Upper lobe of right lung (tissue), 1 donor: ENCODE data around the gene ASTN2. TPM values are rescaled to one million over a fixed set of nuclear protein-coding genes. Genes with fewer than 3 reads are reported as not detected.
A peak's percentile ranks its signal among the peaks of the same experiment; 100 is the strongest.
"Not testable (repeated sequence)": the region's sequence is repeated elsewhere in the genome, so short reads cannot be mapped to it uniquely, and the experiment has no call there.

Experiments used
- ATAC-seq: fragments of 200-7000 bp; cut with Tn5 transposase; one replicate; pipeline ENCODE4 v1.9.1; 2020; ENCODE audit warnings: mild to moderate bottlenecking, moderate library complexity
- DNase-seq: peaks from one replicate; pipeline ENCODE4 v3.0.0-alpha.2; 2020
- H3K27ac ChIP-seq: fragments of 200-600 bp; one replicate; pipeline ENCODE4 v1.8.0; 2022
- H3K27me3 ChIP-seq: fragments of 200-600 bp; one replicate; pipeline ENCODE4 v1.8.0; 2022; ENCODE audit warnings: mild to moderate bottlenecking
- H3K36me3 ChIP-seq: fragments of 200-600 bp; one replicate; pipeline ENCODE4 v1.8.0; 2022
- H3K4me1 ChIP-seq: fragments of 200-600 bp; one replicate; pipeline ENCODE4 v1.8.0; 2022
- H3K4me3 ChIP-seq: fragments of 200-600 bp; one replicate; pipeline ENCODE4 v1.8.0; 2022; ENCODE audit warnings: mild to moderate bottlenecking
- H3K9me3 ChIP-seq: fragments of 200-600 bp; one replicate; pipeline ENCODE4 v1.8.0; 2022
- CTCF ChIP-seq: fragments of 200-600 bp; IDR thresholded peaks from one replicate; pipeline ENCODE4 v1.8.0; 2022; ENCODE audit warnings: antibody characterized with exemption
- intact Hi-C: fragments of 100-400 bp; cut with DNase I; formaldehyde crosslinking; loops from one replicate; pipeline ENCODE4 v1.11.0; 2022
- total RNA-seq: library from RNA; stranded (reverse); fragmentation: NEBNext Ultra II Directional; extraction: Animal tissue kit (Norgen Biotek cat#: 25700); gene quantifications from one replicate; pipeline ENCODE4 v1.2.1, GENCODE V29; 2021
- donor health status: DM: no; HTN: yes; CAD: no; lungs with severe emphysema.

The ASTN2 gene
- total RNA-seq, 1 donor from 2014 or later: 3.8 TPM

GRCh38 chr9:116928289-116928688 lies 486.6 kb downstream of the ASTN2 start:
- H3K9me3 ChIP-seq: no peaks in the 10 kb centered on the region
- no peaks in the 10 kb centered on the region for H3K36me3 ChIP-seq
- ATAC-seq (peak; percentile 49), DNase-seq (no peak)
- no peak for TF ChIP-seq CTCF
- H3K4me1 ChIP-seq: no peaks in the 10 kb centered on the region
- H3K27me3 ChIP-seq: no peaks in the 10 kb centered on the region
- intact Hi-C loops: no loop called here
- H3K4me3 ChIP-seq: no peak overlapping the region
- no peak overlapping the region for H3K27ac ChIP-seq

GRCh38 chr9:116927726-116928125 lies 487.1 kb downstream of the ASTN2 start:
- intact Hi-C loops: no loop called here
- Histone ChIP-seq H3K27me3 (no peaks in the 10 kb centered on the region), H3K27ac (no peak overlapping the region), H3K36me3 (no peaks in the 10 kb centered on the region), H3K4me1 (no peaks in the 10 kb centered on the region), H3K9me3 (no peaks in the 10 kb centered on the region), H3K4me3 (no peak overlapping the region)
- ATAC-seq (no peak), DNase-seq (no peak)
- TF ChIP-seq CTCF: no peak

- no peak for TF ChIP-seq CTCF
- no peaks in the 10 kb centered on the region for H3K27me3 ChIP-seq
- H3K4me3 ChIP-seq: no peak overlapping the region
- H3K36me3 ChIP-seq: no peaks in the 10 kb centered on the region
- ATAC-seq (no peak), DNase-seq (no peak)
- H3K27ac ChIP-seq: no peak overlapping the region
- H3K9me3 ChIP-seq: no peaks in the 10 kb centered on the region
- intact Hi-C loops: no loop called here
- H3K4me1 ChIP-seq: no peaks in the 10 kb centered on the region
Measured at GRCh38 chr9:116925121-116925520, 489.7 kb downstream of the ASTN2 start.

DNA sequence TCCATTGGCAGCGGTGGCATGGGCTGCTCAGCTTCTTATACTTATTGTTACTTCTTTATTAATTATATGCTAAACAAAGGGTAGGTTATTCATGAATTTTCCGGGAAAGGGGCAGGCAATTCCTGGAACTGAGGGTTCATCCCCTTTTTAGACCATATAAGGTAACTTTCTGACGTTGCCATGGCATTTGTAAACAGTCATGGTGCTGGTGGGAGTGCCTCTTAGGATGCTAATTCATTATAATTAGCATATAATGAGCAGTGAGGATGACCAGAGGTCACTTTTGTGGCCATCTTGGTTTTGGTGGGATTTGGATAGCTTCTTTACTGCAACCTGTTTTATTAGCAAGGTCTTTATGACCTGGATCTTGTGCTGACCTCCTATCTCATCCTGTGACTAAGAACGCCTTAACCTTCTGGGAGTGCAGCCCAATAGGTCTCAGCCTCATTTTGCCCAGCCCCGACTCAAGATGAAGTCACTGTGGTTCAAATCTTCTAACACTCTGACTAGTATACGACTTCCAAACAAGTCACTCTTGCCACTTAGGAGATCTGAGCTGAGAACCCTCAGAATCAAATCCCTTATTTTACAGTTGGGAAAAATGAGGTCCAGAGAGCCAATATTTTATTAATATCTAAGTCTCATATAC lies 490.3 kb downstream of the ASTN2 start:
- H3K36me3 ChIP-seq: no peaks in the 10 kb centered on the region
- no peak for TF ChIP-seq CTCF
- no peak for DNase-seq
- H3K27me3 ChIP-seq: no peaks in the 10 kb centered on the region
- no peak overlapping the region for H3K4me3 ChIP-seq
- no peak for ATAC-seq
- H3K4me1 ChIP-seq: no peaks in the 10 kb centered on the region
- intact Hi-C loops: no loop called here
- H3K27ac ChIP-seq: no peak overlapping the region
- H3K9me3 ChIP-seq: no peaks in the 10 kb centered on the region

DNA sequence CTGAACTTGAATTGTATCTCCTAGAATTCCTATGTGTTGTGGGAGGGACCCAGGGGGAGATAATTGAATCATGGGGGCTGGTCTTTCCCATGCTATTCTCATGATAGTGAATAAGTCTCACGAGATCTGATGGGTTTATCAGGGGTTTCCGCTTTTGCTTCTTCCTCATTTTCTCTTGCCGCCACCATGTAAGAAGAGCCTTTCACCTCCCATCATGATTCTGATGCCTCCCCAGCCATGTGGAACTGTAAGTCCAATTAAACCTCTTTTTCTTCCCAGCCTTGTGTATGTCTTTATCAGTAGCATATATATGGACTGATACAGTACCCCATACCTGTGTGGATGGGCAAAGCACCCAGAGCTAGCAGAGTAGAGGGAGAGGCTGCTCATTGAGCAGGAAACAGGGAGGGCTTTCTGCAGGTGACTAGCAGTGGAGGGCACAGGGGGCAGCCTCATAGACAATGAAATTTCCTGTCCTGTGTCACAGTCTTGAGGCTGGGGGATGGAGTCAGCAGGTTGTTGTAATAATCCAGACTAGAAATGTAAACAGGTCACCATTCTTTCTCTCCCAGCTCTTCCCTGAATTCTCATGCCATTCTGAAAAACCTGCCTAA lies 496.9 kb downstream of the ASTN2 start:
- H3K36me3 ChIP-seq, ATAC-seq, H3K4me1 ChIP-seq, intact Hi-C loops, H3K27ac ChIP-seq, DNase-seq, H3K27me3 ChIP-seq, H3K9me3 ChIP-seq, H3K4me3 ChIP-seq: not testable (repeated sequence)

DNA sequence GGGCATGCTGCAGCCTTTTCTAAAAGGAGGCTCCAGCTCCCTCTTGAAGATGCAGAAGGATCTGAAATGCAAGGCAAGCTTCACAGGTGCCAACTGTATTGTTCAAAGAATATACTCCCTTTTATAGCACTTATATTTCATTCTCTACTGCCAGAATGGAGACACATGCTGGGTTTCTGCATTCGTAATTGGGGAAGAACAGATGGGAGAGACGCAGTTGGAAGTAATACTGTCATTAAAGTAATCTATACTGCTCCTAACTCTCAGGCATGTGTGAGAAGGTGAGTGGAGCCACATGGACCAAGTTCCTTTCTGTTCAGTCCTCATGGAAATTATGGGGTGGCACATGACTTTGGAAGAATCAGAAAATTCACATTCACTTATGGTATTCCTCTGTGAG lies 501.3 kb downstream of the ASTN2 start:
- no peak for ATAC-seq
- no peaks in the 10 kb centered on the region for H3K4me1 ChIP-seq
- H3K9me3 ChIP-seq: no peaks in the 10 kb centered on the region
- H3K27me3 ChIP-seq: no peaks in the 10 kb centered on the region
- TF ChIP-seq CTCF: no peak
- intact Hi-C loops: no loop called here
- H3K36me3 ChIP-seq: no peaks in the 10 kb centered on the region
- no peak for DNase-seq
- H3K27ac ChIP-seq: no peak overlapping the region
- no peak overlapping the region for H3K4me3 ChIP-seq
